HFFc6 (cell line): ENCODE data around the gene ZDHHC24. TPM values are rescaled to one million over a fixed set of nuclear protein-coding genes. Genes with fewer than 3 reads are reported as not detected.

Source experiments
- DNase-seq: peaks from one replicate; pipeline ENCODE4 v3.0.0-alpha.2; 2018
- H3K27ac Mint-ChIP-seq: 2 replicates; pipeline ENCODE4 v1.8.0; 2020; ENCODE audit warnings: mild to moderate bottlenecking, mixed read lengths
- H3K27me3 Mint-ChIP-seq: 2 replicates; pipeline ENCODE4 v1.8.0; 2021; ENCODE audit warnings: mild to moderate bottlenecking, moderate library complexity, mixed read lengths; ENCODE audit not compliant: insufficient read depth
- H3K36me3 Mint-ChIP-seq: 2 replicates; pipeline ENCODE4 v1.8.0; 2021; ENCODE audit warnings: low read depth, mixed read lengths
- H3K4me1 Mint-ChIP-seq: 2 replicates; pipeline ENCODE4 v1.8.0; 2020; ENCODE audit warnings: low read depth, mixed read lengths
- H3K4me3 Mint-ChIP-seq: 2 replicates; pipeline ENCODE4 v1.8.0; 2020; ENCODE audit warnings: mild to moderate bottlenecking, moderate library complexity, mixed read lengths
- H3K9me3 Mint-ChIP-seq: 2 replicates; pipeline ENCODE4 v1.8.0; 2020; ENCODE audit warnings: mild to moderate bottlenecking, mixed read lengths
- total RNA-seq, 6 experiments: library from RNA; stranded (reverse); fragmentation: NEBNext Ultra II Directional; extraction: Animal tissue kit (Norgen Biotek cat#: 25700); gene quantifications; 2 replicates in 1 of 6; 3 replicates in 5 of 6; pipeline ENCODE4 v1.2.3, GENCODE V29; 2021
- TF ChIP-seq, protein P1 (sequence below): fragments of 200-600 bp; sonication (generic); IDR thresholded peaks from 2 replicates; pipeline ENCODE4 v1.5.0; 2021; ENCODE audit warnings: antibody characterized with exemption, mild to moderate bottlenecking

ZDHHC24 gene
- total RNA-seq, 6 experiments from 2014 or later: 15.4 to 23.3 (median 18.6) TPM

DNA sequence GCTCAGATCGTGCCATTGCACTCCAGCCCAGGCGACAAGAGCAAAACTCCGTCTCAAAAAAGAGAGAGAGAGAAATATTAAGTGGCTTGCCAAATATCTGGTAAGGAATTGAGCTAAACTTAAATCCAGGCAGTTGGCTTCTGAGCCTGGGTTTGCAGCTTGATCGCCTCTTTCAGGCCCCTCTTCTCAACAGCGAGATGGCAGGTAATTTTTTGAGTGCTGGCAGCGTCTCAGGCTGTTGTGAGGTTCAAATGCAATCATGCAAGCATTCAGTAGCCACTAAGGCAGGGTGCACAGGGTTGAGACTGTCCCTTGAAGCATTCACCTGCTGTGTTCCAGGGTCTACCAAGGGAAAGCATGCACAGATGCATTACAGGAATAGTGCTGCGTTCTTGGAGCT, 23.2 kb upstream of the ZDHHC24 start:
- Mint-ChIP-seq H3K9me3 (no peaks in the 10 kb centered on the region), H3K36me3 (0 out of 2 replicates have a peak, but pooled peaks cover 4% of the 10 kb centered on the region), H3K27ac (no peak overlapping the region), H3K4me1 (peaks cover 9% of the 10 kb centered on the region), H3K4me3 (no peak overlapping the region), H3K27me3 (peaks cover 21% of the 10 kb centered on the region)
- no peak for DNase-seq
- TF ChIP-seq, protein P1, sequence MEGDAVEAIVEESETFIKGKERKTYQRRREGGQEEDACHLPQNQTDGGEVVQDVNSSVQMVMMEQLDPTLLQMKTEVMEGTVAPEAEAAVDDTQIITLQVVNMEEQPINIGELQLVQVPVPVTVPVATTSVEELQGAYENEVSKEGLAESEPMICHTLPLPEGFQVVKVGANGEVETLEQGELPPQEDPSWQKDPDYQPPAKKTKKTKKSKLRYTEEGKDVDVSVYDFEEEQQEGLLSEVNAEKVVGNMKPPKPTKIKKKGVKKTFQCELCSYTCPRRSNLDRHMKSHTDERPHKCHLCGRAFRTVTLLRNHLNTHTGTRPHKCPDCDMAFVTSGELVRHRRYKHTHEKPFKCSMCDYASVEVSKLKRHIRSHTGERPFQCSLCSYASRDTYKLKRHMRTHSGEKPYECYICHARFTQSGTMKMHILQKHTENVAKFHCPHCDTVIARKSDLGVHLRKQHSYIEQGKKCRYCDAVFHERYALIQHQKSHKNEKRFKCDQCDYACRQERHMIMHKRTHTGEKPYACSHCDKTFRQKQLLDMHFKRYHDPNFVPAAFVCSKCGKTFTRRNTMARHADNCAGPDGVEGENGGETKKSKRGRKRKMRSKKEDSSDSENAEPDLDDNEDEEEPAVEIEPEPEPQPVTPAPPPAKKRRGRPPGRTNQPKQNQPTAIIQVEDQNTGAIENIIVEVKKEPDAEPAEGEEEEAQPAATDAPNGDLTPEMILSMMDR: no peak

DNA sequence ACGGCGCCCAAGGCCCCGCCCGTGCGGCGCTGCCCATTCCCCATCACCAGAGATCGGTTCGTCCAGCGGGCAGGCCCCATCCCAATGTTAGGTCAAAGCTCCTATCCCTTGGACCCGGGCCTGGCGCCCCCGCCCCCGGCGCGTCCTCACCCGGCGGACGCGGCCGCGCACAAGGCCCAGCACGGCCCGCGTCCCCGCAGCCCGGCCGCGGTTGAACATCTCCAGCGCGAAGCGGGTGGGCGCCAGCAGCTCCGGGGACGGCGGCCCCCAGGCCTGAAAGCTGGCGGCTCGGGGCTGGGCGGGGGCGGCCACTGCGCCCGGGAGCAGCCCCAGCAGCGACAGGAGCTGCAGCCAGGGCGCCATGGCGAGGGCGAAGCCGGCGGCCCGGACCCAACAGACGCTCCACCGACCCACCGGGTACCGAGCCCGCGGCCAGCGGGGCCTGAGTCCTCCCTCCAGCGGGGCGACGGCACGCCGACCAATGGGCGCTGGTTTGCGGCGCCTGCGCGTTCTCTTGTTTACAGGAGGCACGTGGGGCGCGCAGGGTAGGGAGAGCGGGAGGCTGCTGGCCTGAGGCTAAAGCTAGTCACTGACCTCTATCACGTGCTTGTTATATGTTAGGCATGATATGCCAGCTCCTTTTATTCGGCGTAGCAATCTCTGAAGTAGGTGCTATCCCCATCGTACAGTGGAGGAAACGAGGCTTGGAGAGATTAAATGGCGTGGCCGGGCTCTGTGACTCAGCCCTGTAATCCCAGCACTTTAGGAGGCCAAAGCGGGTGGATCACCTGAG, 22.5 kb upstream of the ZDHHC24 start, which contains the start of gene CTSF:
CTSF (minus strand) TSS at position 483 of the 793 bp plus-strand sequence; CDS start at position 363, 120 bp downstream.
- peak; percentile 60 for DNase-seq
- TF ChIP-seq, protein P1: no peak
- H3K9me3 Mint-ChIP-seq: no peaks in the 10 kb centered on the region

DNA sequence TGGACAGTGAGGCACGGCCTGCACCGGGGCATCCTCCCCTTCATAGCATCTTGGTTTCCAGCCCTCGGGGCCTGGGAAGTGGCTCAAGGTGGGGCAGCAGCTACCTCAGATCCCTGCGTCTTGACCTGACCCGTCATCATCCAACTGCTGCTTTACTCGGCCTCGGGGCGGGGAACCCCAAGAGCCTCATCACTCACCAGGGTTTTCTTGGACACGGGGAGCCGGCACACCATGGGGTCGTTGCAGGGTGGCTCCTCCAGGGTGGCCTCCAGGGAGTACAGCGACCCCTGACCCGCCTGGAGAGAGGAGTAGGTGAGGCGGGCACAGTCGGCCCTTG, 21.9 kb upstream of the ZDHHC24 start:
- Mint-ChIP-seq H3K4me3 (peak overlapping the region; percentile 65), H3K36me3 (no peaks in the 10 kb centered on the region), H3K9me3 (no peaks in the 10 kb centered on the region), H3K27me3 (peaks cover 15% of the 10 kb centered on the region), H3K4me1 (peaks cover 5% of the 10 kb centered on the region; the same call in 1 of the 2 replicates), H3K27ac (no peak overlapping the region)
- TF ChIP-seq, protein P1: no peak; the same call in 1 of the 2 replicates
- DNase-seq: no peak

More for the DNA sequence above, 22.5 kb upstream of the ZDHHC24 start, which contains the start of gene CTSF:
- no peaks in the 10 kb centered on the region for H3K36me3 Mint-ChIP-seq
- peak within 1 kb of the TSS; percentile 83 for H3K4me3 Mint-ChIP-seq
- peaks cover 15% of the 10 kb centered on the region for H3K27me3 Mint-ChIP-seq
- peaks cover 5% of the 10 kb centered on the region; the same call in 1 of the 2 replicates for H3K4me1 Mint-ChIP-seq
- peak within 1 kb of the TSS; percentile 60 for H3K27ac Mint-ChIP-seq

DNA sequence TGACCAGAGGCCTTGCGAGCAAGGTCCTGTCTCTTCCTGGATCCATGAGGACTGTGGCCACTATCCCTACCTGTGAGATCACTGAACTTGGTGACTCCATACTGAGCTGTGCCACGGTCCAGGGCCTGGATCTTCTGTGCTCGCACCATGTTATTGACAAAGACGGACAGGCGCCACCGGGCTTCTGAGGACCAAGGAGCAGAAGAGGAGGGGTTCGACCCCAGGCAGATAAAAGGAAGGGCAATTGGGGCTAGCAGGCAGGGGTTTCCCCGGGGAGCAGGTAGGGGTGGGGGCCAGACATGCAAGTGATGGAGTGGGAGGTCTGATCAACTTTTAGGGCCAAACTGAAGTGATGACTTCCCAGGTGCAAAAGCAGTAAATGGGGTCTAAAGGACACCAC, 20.4 kb upstream of the ZDHHC24 start:
- Mint-ChIP-seq H3K4me3 (no peak overlapping the region), H3K27me3 (peaks cover 8% of the 10 kb centered on the region), H3K36me3 (no peaks in the 10 kb centered on the region), H3K4me1 (peaks cover 5% of the 10 kb centered on the region; the same call in 1 of the 2 replicates), H3K9me3 (no peaks in the 10 kb centered on the region), H3K27ac (no peak overlapping the region)
- TF ChIP-seq, protein P1: no peak
- no peak for DNase-seq

DNA sequence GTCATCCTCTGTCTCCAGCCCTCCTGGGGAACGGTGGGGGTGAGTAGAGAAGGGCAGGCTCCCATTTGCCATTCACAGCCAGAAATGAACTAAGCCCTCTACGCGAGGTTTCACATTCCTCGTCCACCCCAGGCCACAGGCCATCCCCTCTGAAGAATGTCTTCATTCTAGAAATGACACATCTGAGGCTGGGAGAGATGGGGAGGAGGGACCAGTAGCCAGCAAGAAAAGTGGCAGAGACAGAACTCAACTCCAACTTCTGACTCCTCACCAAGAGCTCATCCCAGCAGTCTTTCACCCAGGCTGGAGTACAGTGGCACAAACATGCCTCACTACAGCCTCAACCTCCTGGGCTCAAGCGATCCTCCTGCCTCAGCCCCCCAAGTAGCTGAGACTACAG, 19.1 kb upstream of the ZDHHC24 start:
- peaks cover 5% of the 10 kb centered on the region; the same call in 1 of the 2 replicates for H3K4me1 Mint-ChIP-seq
- H3K4me3 Mint-ChIP-seq: no peak overlapping the region
- peaks cover 7% of the 10 kb centered on the region for H3K27me3 Mint-ChIP-seq
- TF ChIP-seq, protein P1: no peak
- H3K27ac Mint-ChIP-seq: no peak overlapping the region
- no peaks in the 10 kb centered on the region for H3K9me3 Mint-ChIP-seq
- no peaks in the 10 kb centered on the region for H3K36me3 Mint-ChIP-seq
- no peak for DNase-seq
